Brain microvascular endothelial cell (primary cell): ENCODE data around the gene HSD17B3.

Experiments used
- DNase-seq: peaks from one replicate; pipeline ENCODE4 v3.0.0-alpha.2; 2020
- H3K27ac ChIP-seq: fragments of 250-450 bp; sonication (Bioruptor Pico); 2 replicates; pipeline ENCODE4 v1.5.1; 2020; ENCODE audit warnings: mild to moderate bottlenecking, moderate library complexity
- H3K27me3 ChIP-seq: fragments of 250-450 bp; sonication (Bioruptor Pico); replicated peaks from 2 replicates; pipeline ENCODE4 v1.5.1; 2020; ENCODE audit warnings: mild to moderate bottlenecking
- H3K36me3 ChIP-seq: fragments of 250-450 bp; sonication (Bioruptor Pico); replicated peaks from 2 replicates; pipeline ENCODE4 v1.5.1; 2020; ENCODE audit warnings: mild to moderate bottlenecking
- H3K4me3 ChIP-seq: 2 replicates; pipeline ENCODE4 v1.5.1; 2011; ENCODE audit warnings: low read depth, mild to moderate bottlenecking, control low read depth, low read length, moderate library complexity
- in situ Hi-C: cut with HindIII; loops from 2 replicates; pipeline ENCODE4 v1.10.0; 2017; ENCODE audit warnings: low sequenced_read_pairs, low pct_ligation_motif_present
- TF ChIP-seq, protein P1 (sequence below): IDR thresholded peaks from 2 replicates; pipeline ENCODE4 v1.5.1; 2011; ENCODE audit warnings: low read depth, mild to moderate bottlenecking, moderate library complexity, low read length, control low read depth, inconsistent platforms; ENCODE audit errors: missing control alignments

HSD17B3 gene

DNA sequence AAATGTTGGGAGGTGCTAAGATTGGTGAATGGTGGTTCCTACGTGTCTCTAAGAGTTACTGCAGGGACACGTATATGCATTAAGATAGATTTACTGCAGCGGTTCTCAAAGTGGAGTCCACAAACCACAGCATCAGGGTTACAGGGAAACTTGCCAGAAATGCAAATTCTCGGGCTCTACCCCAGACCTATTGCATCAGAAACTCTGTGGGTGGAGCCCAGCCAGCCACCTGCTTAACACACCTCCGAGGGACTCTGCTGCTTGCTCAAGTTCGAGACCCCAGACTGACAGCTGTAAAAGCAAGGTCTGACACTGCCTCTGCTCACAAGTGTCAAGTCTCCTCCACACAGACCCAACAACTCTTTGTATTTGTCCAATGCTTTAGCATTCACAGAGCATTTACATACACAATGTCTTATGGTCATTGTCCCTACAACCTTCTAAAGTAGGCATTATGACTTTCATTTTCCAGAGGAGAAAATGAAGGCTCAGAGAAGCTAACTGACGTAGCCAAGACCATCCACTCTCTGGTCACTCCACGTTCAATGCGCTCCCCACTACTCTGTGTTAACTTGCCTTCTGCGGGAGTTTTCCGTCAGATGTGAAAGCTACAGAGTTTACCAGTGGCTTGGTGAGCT is 48.8 kb downstream of the HSD17B3 start:
- no peak for DNase-seq
- TF ChIP-seq, protein P1, sequence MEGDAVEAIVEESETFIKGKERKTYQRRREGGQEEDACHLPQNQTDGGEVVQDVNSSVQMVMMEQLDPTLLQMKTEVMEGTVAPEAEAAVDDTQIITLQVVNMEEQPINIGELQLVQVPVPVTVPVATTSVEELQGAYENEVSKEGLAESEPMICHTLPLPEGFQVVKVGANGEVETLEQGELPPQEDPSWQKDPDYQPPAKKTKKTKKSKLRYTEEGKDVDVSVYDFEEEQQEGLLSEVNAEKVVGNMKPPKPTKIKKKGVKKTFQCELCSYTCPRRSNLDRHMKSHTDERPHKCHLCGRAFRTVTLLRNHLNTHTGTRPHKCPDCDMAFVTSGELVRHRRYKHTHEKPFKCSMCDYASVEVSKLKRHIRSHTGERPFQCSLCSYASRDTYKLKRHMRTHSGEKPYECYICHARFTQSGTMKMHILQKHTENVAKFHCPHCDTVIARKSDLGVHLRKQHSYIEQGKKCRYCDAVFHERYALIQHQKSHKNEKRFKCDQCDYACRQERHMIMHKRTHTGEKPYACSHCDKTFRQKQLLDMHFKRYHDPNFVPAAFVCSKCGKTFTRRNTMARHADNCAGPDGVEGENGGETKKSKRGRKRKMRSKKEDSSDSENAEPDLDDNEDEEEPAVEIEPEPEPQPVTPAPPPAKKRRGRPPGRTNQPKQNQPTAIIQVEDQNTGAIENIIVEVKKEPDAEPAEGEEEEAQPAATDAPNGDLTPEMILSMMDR: no peak
- no peak overlapping the region for H3K27ac ChIP-seq
- in situ Hi-C loops: no loop called here
- no peaks in the 10 kb centered on the region for H3K27me3 ChIP-seq
- no peaks in the 10 kb centered on the region for H3K36me3 ChIP-seq
- H3K4me3 ChIP-seq: no peak overlapping the region

DNA sequence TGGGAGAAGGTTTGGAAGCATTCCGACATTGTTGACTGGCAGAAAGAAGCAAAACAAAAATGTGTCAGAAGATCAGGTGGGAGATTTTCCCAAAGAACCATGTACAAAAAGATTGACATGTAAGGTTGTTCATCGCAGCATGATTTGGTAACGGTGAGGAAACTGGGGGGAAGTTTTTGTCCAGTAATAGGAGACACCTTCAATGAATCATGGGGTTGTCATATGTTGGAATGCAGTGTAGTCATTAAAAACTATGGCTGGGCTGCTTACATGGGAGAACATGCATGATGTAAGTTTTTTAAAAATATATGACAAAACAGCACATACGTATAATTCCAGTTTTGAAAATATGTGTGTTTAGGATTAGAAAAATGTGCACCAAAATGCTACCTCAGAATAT is 50.5 kb downstream of the HSD17B3 start:
- H3K27ac ChIP-seq: no peak overlapping the region
- no peak overlapping the region for H3K4me3 ChIP-seq
- H3K27me3 ChIP-seq: no peaks in the 10 kb centered on the region
- no peak for DNase-seq
- in situ Hi-C loops: no loop called here
- TF ChIP-seq, protein P1: no peak
- no peaks in the 10 kb centered on the region for H3K36me3 ChIP-seq

- Histone ChIP-seq H3K4me3 (no peak overlapping the region), H3K27ac (no peak overlapping the region), H3K36me3 (no peaks in the 10 kb centered on the region), H3K27me3 (no peaks in the 10 kb centered on the region)
- in situ Hi-C loops: no loop called here
- no peak for DNase-seq
- TF ChIP-seq, protein P1: no peak
Observed at GRCh38 chr9:96249746-96250145, 52.2 kb downstream of the HSD17B3 start.

GRCh38 chr9:96246267-96246671 is 55.7 kb downstream of the HSD17B3 start:
- in situ Hi-C loops: no loop called here
- no peak for DNase-seq
- Histone ChIP-seq H3K36me3 (no peaks in the 10 kb centered on the region), H3K4me3 (no peak overlapping the region), H3K27ac (no peak overlapping the region), H3K27me3 (no peaks in the 10 kb centered on the region)
- TF ChIP-seq, protein P1: no peak

DNA sequence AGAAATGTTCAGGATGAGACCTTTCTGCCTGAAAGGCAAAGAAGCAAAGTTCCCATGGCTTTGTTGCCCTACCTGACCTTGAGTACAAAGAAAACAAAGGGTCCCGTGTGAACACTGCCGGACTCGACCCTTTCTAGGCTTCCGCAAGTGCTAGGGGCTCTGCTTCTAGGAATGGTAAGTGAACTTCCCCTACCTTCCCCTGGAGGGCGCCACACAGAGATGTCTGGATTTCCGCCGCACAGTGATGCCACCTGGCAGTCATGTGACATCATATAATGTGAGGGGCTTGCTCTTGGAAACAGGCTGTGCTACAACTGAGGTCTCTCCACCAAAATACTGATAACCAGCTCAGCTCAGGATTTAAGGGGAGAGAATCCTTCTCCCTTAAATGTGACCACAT is 56.6 kb downstream of the HSD17B3 start:
- H3K36me3 ChIP-seq: no peaks in the 10 kb centered on the region
- H3K27ac ChIP-seq: no peak overlapping the region
- H3K27me3 ChIP-seq: no peaks in the 10 kb centered on the region
- no peak overlapping the region for H3K4me3 ChIP-seq
- in situ Hi-C loops: no loop called here
- TF ChIP-seq, protein P1: peak; percentile 33
- DNase-seq: no peak

DNA sequence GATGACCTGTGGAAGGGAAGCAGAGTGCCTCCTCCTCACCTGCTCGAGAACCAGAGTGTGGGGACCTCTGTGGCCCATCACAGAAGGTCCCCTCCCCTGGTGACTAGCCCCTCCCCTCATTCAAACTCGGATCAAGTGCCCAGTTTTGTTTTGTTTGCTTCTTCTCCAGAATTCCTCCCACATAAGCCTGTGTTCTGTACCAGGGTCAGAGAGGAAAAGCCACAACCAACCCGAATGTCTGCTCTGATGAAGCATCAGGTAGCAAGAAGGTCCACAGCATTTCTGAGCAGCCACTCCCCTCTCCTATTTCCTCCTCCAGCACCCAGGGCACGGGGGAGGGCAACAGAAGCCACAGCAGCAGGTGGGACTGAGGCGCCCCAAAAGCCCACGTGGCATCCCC is 58.2 kb downstream of the HSD17B3 start:
- DNase-seq: no peak
- Histone ChIP-seq H3K4me3 (no peak overlapping the region), H3K27me3 (no peaks in the 10 kb centered on the region), H3K36me3 (no peaks in the 10 kb centered on the region), H3K27ac (no peak overlapping the region)
- TF ChIP-seq, protein P1: no peak
- in situ Hi-C loops: no loop called here
